ENCODE data around the gene LAMA2. TPM values are rescaled to one million over a fixed set of nuclear protein-coding genes. Genes with fewer than 3 reads are reported as not detected.

The LAMA2 gene
- total RNA-seq, 2 donors from 2014 or later, result 3.6 to 7.5 TPM

DNA sequence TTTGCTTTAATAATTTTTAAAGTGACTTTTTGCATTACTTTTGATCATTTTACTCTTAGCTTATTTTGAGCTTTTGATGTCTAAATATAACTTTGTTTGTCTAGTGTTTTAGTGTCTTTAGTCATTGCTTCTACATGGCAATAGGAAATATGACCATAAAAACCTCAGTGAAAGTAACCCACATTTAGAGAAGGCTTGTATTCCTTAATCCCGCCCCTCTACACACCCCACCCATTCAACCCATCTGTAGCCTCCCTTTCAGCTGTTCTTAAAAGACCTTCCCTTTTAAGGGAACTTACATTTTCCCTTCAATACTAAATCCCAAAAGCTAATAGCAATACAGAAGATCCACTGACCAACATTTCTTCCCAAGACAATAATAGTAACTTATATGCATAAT, 225.4 kb downstream of the LAMA2 start:
- intact Hi-C loops (cut with DNase I), result no loop called here
- H3K9ac ChIP-seq (ENCODE audit: low read depth in 2 of 2, low read length in 2 of 2), result no peak overlapping the region
- TF ChIP-seq CTCF (IDR thresholded peaks at IDR 0.05), result no peak
- no peaks in the 10 kb centered on the region for H3K27me3 ChIP-seq
- no peaks in the 10 kb centered on the region for H3K4me1 ChIP-seq
- no peaks in the 10 kb centered on the region for H3K9me3 ChIP-seq
- no peak for DNase-seq
- H3K36me3 ChIP-seq, result no peaks in the 10 kb centered on the region
- H3K4me3 ChIP-seq, result no peak overlapping the region
- H3K27ac ChIP-seq, result no peak overlapping the region

GRCh38 chr6:129110690-129111343, 227.9 kb downstream of the LAMA2 start:
- H3K27ac ChIP-seq, result no peak overlapping the region
- intact Hi-C loops (cut with DNase I), result no loop called here
- no peaks in the 10 kb centered on the region for H3K9me3 ChIP-seq
- no peaks in the 10 kb centered on the region for H3K4me1 ChIP-seq
- no peaks in the 10 kb centered on the region for H3K36me3 ChIP-seq
- no peak for DNase-seq
- H3K27me3 ChIP-seq, result no peaks in the 10 kb centered on the region
- no peak overlapping the region for H3K9ac ChIP-seq (ENCODE audit: low read depth in 2 of 2, low read length in 2 of 2)
- TF ChIP-seq CTCF (IDR thresholded peaks at IDR 0.05), result no peak
- H3K4me3 ChIP-seq, result no peak overlapping the region

- Histone ChIP-seq H3K36me3 (no peaks in the 10 kb centered on the region), H3K27me3 (no peaks in the 10 kb centered on the region), H3K27ac (no peak overlapping the region), H3K4me3 (no peak overlapping the region), H3K9me3 (no peaks in the 10 kb centered on the region), H3K9ac (ENCODE audit: low read depth in 2 of 2, low read length in 2 of 2) (no peak overlapping the region), H3K4me1 (no peaks in the 10 kb centered on the region)
- no peak for TF ChIP-seq CTCF (IDR thresholded peaks at IDR 0.05)
- no peak for DNase-seq
- intact Hi-C loops (cut with DNase I), result no loop called here
Observed at GRCh38 chr6:129111346-129111745, 228.4 kb downstream of the LAMA2 start.

- Histone ChIP-seq H3K4me3 (no peak overlapping the region), H3K9ac (ENCODE audit: low read depth in 2 of 2, low read length in 2 of 2) (no peak overlapping the region), H3K36me3 (no peaks in the 10 kb centered on the region), H3K27me3 (no peaks in the 10 kb centered on the region), H3K9me3 (no peaks in the 10 kb centered on the region), H3K4me1 (no peaks in the 10 kb centered on the region), H3K27ac (no peak overlapping the region)
- DNase-seq, result no peak
- no peak for TF ChIP-seq CTCF (IDR thresholded peaks at IDR 0.05)
- intact Hi-C loops (cut with DNase I), result no loop called here
Observed at GRCh38 chr6:129111853-129112252, 228.9 kb downstream of the LAMA2 start.

DNA sequence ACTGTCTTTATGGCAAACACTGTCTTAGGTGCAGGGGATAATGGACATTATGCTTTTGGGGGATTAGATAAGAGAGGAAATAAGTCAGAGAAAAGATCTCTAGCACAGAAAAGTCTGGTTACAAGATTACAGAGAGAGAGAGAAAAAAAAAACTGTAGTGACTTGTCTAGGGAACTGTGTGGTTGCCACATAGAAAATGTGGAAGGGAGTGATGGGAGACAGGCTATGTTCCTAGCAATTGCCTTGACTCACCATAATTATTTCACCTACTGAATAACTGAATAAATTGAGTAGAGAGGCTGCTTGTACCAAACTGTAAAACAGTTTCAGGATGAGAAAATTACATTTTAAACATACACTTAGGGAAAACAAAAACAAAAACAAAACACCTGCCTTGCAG, 229.7 kb downstream of the LAMA2 start:
- intact Hi-C loops (cut with DNase I), result no loop called here
- Histone ChIP-seq H3K9me3 (no peaks in the 10 kb centered on the region), H3K4me3 (no peak overlapping the region), H3K4me1 (no peaks in the 10 kb centered on the region), H3K9ac (ENCODE audit: low read depth in 2 of 2, low read length in 2 of 2) (no peak overlapping the region), H3K27me3 (no peaks in the 10 kb centered on the region), H3K36me3 (no peaks in the 10 kb centered on the region), H3K27ac (no peak overlapping the region)
- DNase-seq, result no peak
- no peak for TF ChIP-seq CTCF (IDR thresholded peaks at IDR 0.05)

Measured in colonic mucosa (tissue), 4 donors.